H1 (cell line): ENCODE measurements around the gene YTHDC2. TPM values are rescaled to one million over a fixed set of nuclear protein-coding genes. Genes with fewer than 3 reads are reported as not detected.

Experiments
- CTCF ChIA-PET: fragments of 300-600 bp; sonication (Branson Sonifier 250); formaldehyde crosslinking; loops from one replicate; lab custom pipeline; 2021; ENCODE audit not compliant: partially characterized antibody; lab: Charles Lee
- POLR2A ChIA-PET: fragments of 300-600 bp; sonication (Branson Sonifier 250); formaldehyde crosslinking; loops from one replicate; lab custom pipeline; 2021; ENCODE audit warnings: inconsistent platforms; ENCODE audit not compliant: partially characterized antibody; lab: Charles Lee
- DNase-seq, 2 experiments: peaks; one replicate each; pipeline versions ENCODE4 v3.0.0 to v3.0.0-alpha.2; 2010 to 2022; ENCODE audit warnings: low spot score in 2 of 2, low read depth in 1 of 2, mixed read lengths in 1 of 2
- FAIRE-seq: peaks from 2 replicates; lab custom pipeline; 2011; peaks lifted over from hg19 to GRCh38; lab: Jason Lieb, UNC
- H2AFZ ChIP-seq: 2 replicates; pipeline ENCODE4 v1.8.1; 2012; ENCODE audit warnings: low read length, inconsistent platforms
- H2AK5ac ChIP-seq: 2 replicates; pipeline ENCODE4 v1.6.1; 2013; ENCODE audit warnings: low read depth, low read length
- H2BK120ac ChIP-seq: replicated peaks from 2 replicates; pipeline ENCODE3; 2013; ENCODE audit warnings: low read depth, low read length, inconsistent platforms
- H2BK12ac ChIP-seq: 2 replicates; pipeline ENCODE4 v1.6.1; 2013; ENCODE audit warnings: low read depth, low read length
- H2BK15ac ChIP-seq: 2 replicates; pipeline ENCODE4 v1.6.1; 2013; ENCODE audit warnings: low read length
- H2BK20ac ChIP-seq: 2 replicates; pipeline ENCODE4 v1.6.1; 2013; ENCODE audit warnings: low read length
- H2BK5ac ChIP-seq: 2 replicates; pipeline ENCODE4 v1.6.1; 2013; ENCODE audit warnings: low read depth, low read length
- H3K14ac ChIP-seq: 2 replicates; pipeline ENCODE4 v1.6.1; 2013; ENCODE audit warnings: inconsistent platforms; ENCODE audit not compliant: insufficient read length
- H3K18ac ChIP-seq: 2 replicates; pipeline ENCODE4 v1.6.1; 2013; ENCODE audit warnings: low read length; ENCODE audit errors: extremely low read depth
- H3K23ac ChIP-seq: 2 replicates; pipeline ENCODE4 v1.6.1; 2013; ENCODE audit warnings: inconsistent platforms; ENCODE audit not compliant: insufficient read length
- H3K23me2 ChIP-seq: 2 replicates; pipeline ENCODE4 v1.6.1; 2013; ENCODE audit warnings: low read depth, low read length
- H3K27ac ChIP-seq: 2 replicates; pipeline ENCODE4 v1.6.1; 2011; ENCODE audit warnings: low read depth, low read length, inconsistent platforms
- H3K27me3 ChIP-seq, 4 experiments: replicated peaks in 1 of 4; 1 replicate in 1 of 4; 2 replicates in 3 of 4; pipeline versions ENCODE4 v1.6.1 to v1.8.1; 2011 to 2013; ENCODE audit warnings: low read length in 3 of 4, mild to moderate bottlenecking in 3 of 4, inconsistent platforms in 2 of 4, mixed read lengths in 2 of 4, moderate library complexity in 1 of 4; ENCODE audit not compliant: control insufficient read depth in 3 of 4, insufficient read depth in 3 of 4; ENCODE audit errors: extremely low read depth in 1 of 4
- H3K36me3 ChIP-seq, 4 experiments: 2 replicates each; pipeline versions ENCODE4 v1.6.1 to v1.8.1; 2011 to 2013; ENCODE audit warnings: mild to moderate bottlenecking in 4 of 4, low read length in 3 of 4, moderate library complexity in 2 of 4, control low read depth in 1 of 4, inconsistent platforms in 1 of 4; ENCODE audit not compliant: insufficient read depth in 4 of 4, control insufficient read depth in 2 of 4
- H3K4ac ChIP-seq: replicated peaks from 2 replicates; pipeline ENCODE3; 2013; ENCODE audit warnings: low read length, low read depth, mixed read lengths, inconsistent platforms; ENCODE audit not compliant: insufficient read length
- H3K4me1 ChIP-seq, 4 experiments: replicated peaks in 1 of 4; 1 replicate in 1 of 4; 2 replicates in 3 of 4; pipeline versions ENCODE4 v1.6.1 to v1.8.1; 2011 to 2013; ENCODE audit warnings: low read length in 3 of 4, inconsistent platforms in 2 of 4, mixed read lengths in 1 of 4; ENCODE audit not compliant: insufficient read depth in 4 of 4, control insufficient read depth in 3 of 4
- H3K4me2 ChIP-seq, 2 experiments: 2 replicates each; pipeline versions ENCODE4 v1.6.1 to v1.8.1; 2011 to 2013; ENCODE audit warnings: low read depth in 2 of 2, low read length in 2 of 2, control low read depth in 1 of 2, inconsistent platforms in 1 of 2, mild to moderate bottlenecking in 1 of 2; ENCODE audit not compliant: insufficient read depth in 1 of 2
- H3K4me3 ChIP-seq, 4 experiments: fragments of 200-600, 300-600 bp in 1 of 4; sonication (generic), shearing (Covaris generic), sonication (Bioruptor Twin) in 1 of 4; 2 replicates each; pipeline versions ENCODE4 v1.5.1 to v1.8.1; 2011 to 2016; ENCODE audit warnings: low read length in 4 of 4, low read depth in 3 of 4, control low read depth in 2 of 4, inconsistent platforms in 2 of 4, mild to moderate bottlenecking in 2 of 4, mixed read lengths in 1 of 4, moderate library complexity in 1 of 4; ENCODE audit not compliant: insufficient read depth in 2 of 4; ENCODE audit errors: extremely low read depth in 1 of 4
- H3K56ac ChIP-seq: replicated peaks from 2 replicates; pipeline ENCODE3; 2013; ENCODE audit warnings: low read depth, mild to moderate bottlenecking, mixed read lengths, low read length, inconsistent platforms; ENCODE audit not compliant: insufficient read length
- H3K79me1 ChIP-seq: 2 replicates; pipeline ENCODE4 v1.6.1; 2013; ENCODE audit warnings: low read depth, low read length, control low read depth
- H3K79me2 ChIP-seq, 2 experiments: 2 replicates each; pipeline versions ENCODE4 v1.6.1 to v1.8.1; 2012 to 2013; ENCODE audit warnings: low read length in 2 of 2, mild to moderate bottlenecking in 2 of 2, inconsistent platforms in 1 of 2; ENCODE audit not compliant: insufficient read depth in 2 of 2, control insufficient read depth in 1 of 2
- H3K9ac ChIP-seq, 4 experiments: replicated peaks in 1 of 4; 1 replicate in 1 of 4; 2 replicates in 3 of 4; pipeline versions ENCODE4 v1.6.1 to v1.8.1; 2011 to 2013; ENCODE audit warnings: low read depth in 3 of 4, low read length in 3 of 4, control low read depth in 2 of 4, mild to moderate bottlenecking in 2 of 4, moderate library complexity in 2 of 4, inconsistent platforms in 1 of 4; ENCODE audit errors: extremely low read depth in 1 of 4
- H3K9me3 ChIP-seq, 2 experiments: 2 replicates each; pipeline versions ENCODE4 v1.6.1 to v1.8.1; 2012 to 2013; ENCODE audit warnings: mild to moderate bottlenecking in 2 of 2, moderate library complexity in 2 of 2, control low read depth in 1 of 2, inconsistent platforms in 1 of 2, low read depth in 1 of 2, low read length in 1 of 2, mixed read lengths in 1 of 2; ENCODE audit not compliant: insufficient read depth in 2 of 2
- H4K20me1 ChIP-seq, 2 experiments: replicated peaks in 1 of 2; 2 replicates each; pipeline versions ENCODE3 to v1.8.1; 2011 to 2013; ENCODE audit warnings: inconsistent platforms in 2 of 2, low read length in 2 of 2, mild to moderate bottlenecking in 1 of 2; ENCODE audit not compliant: insufficient read depth in 2 of 2, control insufficient read depth in 1 of 2
- H4K5ac ChIP-seq: 2 replicates; pipeline ENCODE4 v1.6.1; 2013; ENCODE audit warnings: low read length, low read depth, mixed read lengths, inconsistent platforms; ENCODE audit not compliant: insufficient read length
- H4K8ac ChIP-seq: 2 replicates; pipeline ENCODE4 v1.8.0; 2013; ENCODE audit warnings: mild to moderate bottlenecking, moderate library complexity, low read length, inconsistent platforms; ENCODE audit not compliant: insufficient read depth; ENCODE audit errors: extremely low read depth
- H4K91ac ChIP-seq: replicated peaks from 2 replicates; pipeline ENCODE3; 2013; ENCODE audit warnings: low read length, mixed read lengths, inconsistent platforms; ENCODE audit not compliant: insufficient read length
- CBX5 ChIP-seq: fragments of 300-800, 300-1000 bp; sonication (generic); IDR thresholded peaks from 2 replicates; pipeline ENCODE4 v1.7.1; 2016; ENCODE audit warnings: antibody characterized with exemption, low read length, low read depth
- CEBPB ChIP-seq: IDR thresholded peaks from 2 replicates; pipeline ENCODE4 v1.6.1; 2012; ENCODE audit warnings: low read depth, low read length
- CHD2 ChIP-seq: IDR thresholded peaks from 2 replicates; pipeline ENCODE4 v1.6.1; 2012; ENCODE audit warnings: low read length, improper control_type of control experiment
- CREB1 ChIP-seq: IDR thresholded peaks from 2 replicates; pipeline ENCODE4 v1.6.1; 2012; ENCODE audit warnings: inconsistent platforms
- MAFK ChIP-seq: IDR thresholded peaks from 2 replicates; pipeline ENCODE4 v1.6.1; 2012; ENCODE audit warnings: low read depth, mild to moderate bottlenecking, improper control_type of control experiment, low read length
- POU5F1 ChIP-seq: IDR thresholded peaks from 2 replicates; pipeline ENCODE4 v1.6.1; 2011; ENCODE audit warnings: low read depth, mild to moderate bottlenecking, low read length, moderate library complexity
- RNF2 ChIP-seq: fragments of 200-900, 300-1000 bp; sonication (generic); IDR thresholded peaks from 2 replicates; pipeline ENCODE4 v1.7.1; 2016; ENCODE audit warnings: borderline replicate concordance, low read depth, mild to moderate bottlenecking, antibody characterized with exemption, low read length; ENCODE audit not compliant: poor library complexity, severe bottlenecking; ENCODE audit errors: missing control alignments
- SAP30 ChIP-seq: fragments of 300-600 bp; sonication (generic); IDR thresholded peaks from 2 replicates; pipeline ENCODE4 v1.7.1; 2012; ENCODE audit warnings: low read length, moderate library complexity, mild to moderate bottlenecking, inconsistent platforms; ENCODE audit not compliant: insufficient read depth, insufficient replicate concordance
- SIRT6 ChIP-seq: IDR thresholded peaks from one replicate; pipeline ENCODE4 v1.7.1; 2012; ENCODE audit warnings: low read length, inconsistent platforms
- SP1 ChIP-seq: IDR thresholded peaks from 2 replicates; pipeline ENCODE4 v1.6.1; 2011; ENCODE audit warnings: low read depth, low read length
- TAF7 ChIP-seq: optimal IDR thresholded peaks from 2 replicates; pipeline ENCODE3; 2011; ENCODE audit warnings: low read depth, mild to moderate bottlenecking, inconsistent platforms, low read length, moderate library complexity, borderline replicate concordance
- TEAD4 ChIP-seq: IDR thresholded peaks from 2 replicates; pipeline ENCODE4 v1.6.1; 2012; ENCODE audit warnings: low read depth, low read length, inconsistent platforms, mixed read lengths
- WGBS, 2 experiments: shearing (Covaris generic) in 1 of 2; methylation state at CpG; one replicate each; pipeline versions ENCODE4 v1.1.6 to v1.1.7; 2013 to 2015; ENCODE audit warnings: low lambda C conversion rate in 2 of 2, mixed read lengths in 2 of 2, inconsistent platforms in 1 of 2, low coverage in 1 of 2, missing lambda C conversion rate in 1 of 2; ENCODE audit not compliant: insufficient replicate concordance in 2 of 2, insufficient coverage in 1 of 2, insufficient read length in 1 of 2; ENCODE audit errors: extremely low coverage in 1 of 2, missing lambda C conversion rate in 1 of 2; 5-methylcytosine and 5-hydroxymethylcytosine counted together
- polyA plus RNA-seq, 7 experiments: library from polyadenylated mRNA; depleted of rRNA in 3 of 7; stranded (reverse) in 5 of 7; unstranded in 2 of 7; fragments of >200 nt in 5 of 7; fragments of 200-250 nt in 2 of 7; gene quantifications; 1 replicate in 5 of 7; 2 replicates in 1 of 7; 4 replicates in 1 of 7; pipeline versions ENCODE4 v1.2.1 to v1.2.3, GENCODE V29; 2011 to 2013; ENCODE audit warnings: missing spikeins in 2 of 7, mixed read lengths in 2 of 7
- total RNA-seq: library from RNA; stranded (reverse); fragmentation: NEBNext Ultra II Directional; extraction: Animal tissue kit (Norgen Biotek cat#: 25700); gene quantifications from 2 replicates; pipeline ENCODE4 v1.2.1, GENCODE V29; 2021

The YTHDC2 gene
- total and polyA plus RNA-seq, 2 of the 8 experiments (the other 6 are each of a cell fraction or from before 2014, with no cell fraction given) = 4.3 to 20.1 TPM

GRCh38 chr5:113546703-113547183 lies 33.2 kb downstream of the YTHDC2 start:
- Histone ChIP-seq H2BK5ac (no peak overlapping the region), H2AK5ac (no peak overlapping the region), H2BK15ac (no peak overlapping the region), H3K23ac (no peak overlapping the region), H4K5ac (no peak overlapping the region), H4K8ac (no peak overlapping the region), H2BK12ac (no peak overlapping the region), H3K4ac (no peak overlapping the region), H3K9ac (no peak overlapping the region), H3K27me3 (no peaks in the 10 kb centered on the region), H3K9me3 (no peaks in the 10 kb centered on the region), H3K4me2 (no peak overlapping the region), H3K79me2 (no peaks in the 10 kb centered on the region), H2AFZ (no peak overlapping the region), H3K4me1 (no peaks in the 10 kb centered on the region), H4K20me1 (no peaks in the 10 kb centered on the region), H3K18ac (no peak overlapping the region), H3K4me3 (no peak overlapping the region), H3K36me3 (peaks cover 0 to 26% (median 4%) of the 10 kb centered on the region in 4 experiments; a peak in 3 of 8 replicates), H3K23me2 (no peaks in the 10 kb centered on the region; the same call in 1 of the 2 replicates), H3K27ac (no peak overlapping the region), H3K14ac (no peak overlapping the region), H2BK20ac (no peak overlapping the region), H3K79me1 (no peaks in the 10 kb centered on the region), H2BK120ac (no peak overlapping the region), H4K91ac (no peak overlapping the region), H3K56ac (no peak overlapping the region)
- FAIRE-seq = no peak
- POLR2A ChIA-PET = no interaction called here
- 94% methylated on average over 3 of the region's 3 CpGs; no CpG with 5 or more reads in 1 of the 2 experiments for WGBS, 2 experiments
- TF ChIP-seq TEAD4 (no peak), SP1 (no peak), TAF7 (no peak), MAFK (no peak), SIRT6 (no peak), POU5F1 (no peak), CBX5 (no peak), RNF2 (no peak), CHD2 (no peak), CEBPB (no peak), SAP30 (no peak), CREB1 (no peak)
- no peak for DNase-seq
- CTCF ChIA-PET = interaction anchor here (0.6 to 1.0 kb wide), 2 partner anchors 401 to 550 kb away, joined by 3 read pairs; no protein-coding TSS in a partner anchor
